NCI-H2107 treated with DMSO at 0.1 percent for 48 hours (cell line): ENCODE data around the gene P4HA1.
"Not testable (repeated sequence)": the region's sequence is repeated elsewhere in the genome, so short reads cannot be mapped to it uniquely, and the experiment has no call there.

Experiments used
- DNase-seq: peaks from one replicate; lab custom pipeline; 2025; ENCODE audit not compliant: unreplicated experiment; lab: John Stamatoyannopoulos, UW

The P4HA1 gene

DNA sequence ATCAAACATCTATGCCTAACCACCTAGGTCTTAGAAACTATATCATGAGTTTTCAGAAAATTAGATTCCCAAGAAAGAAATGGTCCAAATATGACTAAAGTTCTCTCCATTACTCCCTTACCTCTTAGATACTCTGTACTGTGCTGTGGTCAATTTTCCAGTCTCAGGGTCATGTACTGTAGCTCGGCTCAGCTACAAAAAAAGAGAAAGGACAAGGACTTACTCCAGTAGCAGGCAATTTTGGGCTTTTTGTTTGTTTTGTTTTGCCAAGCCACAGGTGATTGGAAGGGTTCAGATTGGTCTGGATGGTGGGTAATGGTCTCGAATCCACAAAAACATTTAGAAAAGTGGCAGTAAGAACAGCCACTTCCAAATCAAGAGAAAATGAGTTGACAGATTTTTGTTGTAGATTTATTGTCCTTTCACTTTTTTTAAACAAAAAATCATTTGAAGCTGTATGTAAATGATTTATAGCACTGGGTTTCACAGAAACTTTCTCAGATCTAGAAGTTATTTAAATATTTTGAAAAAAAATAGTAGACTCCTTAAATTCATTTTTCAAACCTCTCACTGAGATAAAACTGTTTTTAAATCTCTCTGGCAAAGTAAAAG lies 52.8 kb downstream of the P4HA1 start:
- DNase-seq = no peak

DNA sequence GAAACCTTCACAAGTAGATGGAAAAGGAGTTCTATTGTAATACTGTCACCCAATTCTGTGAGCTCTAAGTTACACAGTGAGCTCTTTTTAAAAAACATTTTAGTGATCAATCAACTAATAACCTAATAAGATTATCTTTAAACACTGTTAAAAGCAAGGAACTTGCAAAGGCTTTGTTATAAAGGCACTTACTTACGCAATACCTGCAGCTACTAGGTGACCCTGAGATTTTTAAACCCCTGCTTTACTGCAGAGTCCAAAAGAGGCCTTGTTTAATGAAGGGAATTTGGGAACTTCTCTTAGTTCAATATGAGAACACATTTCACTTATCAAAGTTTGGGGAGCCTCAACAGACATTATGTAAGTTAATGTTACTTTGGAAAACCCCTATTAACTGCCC lies 53.3 kb downstream of the P4HA1 start:
- no peak for DNase-seq

DNA sequence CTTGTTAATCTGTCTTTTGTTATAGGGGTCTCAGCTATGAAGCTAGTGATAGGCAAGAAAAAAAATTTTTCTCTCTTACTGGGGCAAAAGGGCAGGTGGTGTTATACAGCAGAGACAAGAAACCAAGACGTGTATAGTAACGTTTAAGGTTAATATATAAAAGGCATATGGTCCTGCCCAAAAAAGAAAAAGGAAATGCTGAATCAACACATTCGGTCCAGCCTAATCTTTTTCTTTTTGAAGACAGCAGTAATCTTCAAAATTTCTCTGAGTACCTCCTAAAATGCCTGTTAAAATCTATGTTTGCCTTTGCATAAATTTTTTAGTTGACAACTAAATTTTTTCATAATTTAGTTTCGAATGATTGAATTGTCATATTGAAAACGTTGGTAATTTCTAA lies 54.5 kb downstream of the P4HA1 start:
- DNase-seq = no peak

- no peak for DNase-seq
These were observed 57.0 kb downstream of the P4HA1 start for GRCh38 chr10:73039635-73040034.

DNA sequence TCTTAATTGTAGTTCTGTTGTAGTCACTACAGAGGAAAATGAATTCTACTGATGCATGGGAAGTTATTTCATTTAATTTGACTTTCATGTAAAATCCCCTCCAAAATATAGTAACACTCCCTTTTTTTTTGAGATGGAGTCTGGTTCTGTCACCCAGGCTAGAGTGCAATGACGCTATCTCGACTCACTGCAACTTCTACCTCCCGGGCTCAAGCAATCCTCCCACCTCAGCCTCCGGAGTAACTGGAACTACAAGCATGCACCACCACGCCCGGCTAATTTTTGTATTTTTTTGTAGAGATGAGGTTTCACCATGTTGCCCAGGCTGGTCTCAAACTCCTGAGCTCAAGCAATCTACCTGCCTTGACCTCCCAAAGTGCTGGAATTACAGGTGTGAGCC lies 60.4 kb downstream of the P4HA1 start:
- not testable (repeated sequence) for DNase-seq

- no peak for DNase-seq
These were observed 64.1 kb downstream of the P4HA1 start for GRCh38 chr10:73032536-73032935.

- not testable (repeated sequence) for DNase-seq
These were observed 70.0 kb downstream of the P4HA1 start for GRCh38 chr10:73026623-73027022.

DNA sequence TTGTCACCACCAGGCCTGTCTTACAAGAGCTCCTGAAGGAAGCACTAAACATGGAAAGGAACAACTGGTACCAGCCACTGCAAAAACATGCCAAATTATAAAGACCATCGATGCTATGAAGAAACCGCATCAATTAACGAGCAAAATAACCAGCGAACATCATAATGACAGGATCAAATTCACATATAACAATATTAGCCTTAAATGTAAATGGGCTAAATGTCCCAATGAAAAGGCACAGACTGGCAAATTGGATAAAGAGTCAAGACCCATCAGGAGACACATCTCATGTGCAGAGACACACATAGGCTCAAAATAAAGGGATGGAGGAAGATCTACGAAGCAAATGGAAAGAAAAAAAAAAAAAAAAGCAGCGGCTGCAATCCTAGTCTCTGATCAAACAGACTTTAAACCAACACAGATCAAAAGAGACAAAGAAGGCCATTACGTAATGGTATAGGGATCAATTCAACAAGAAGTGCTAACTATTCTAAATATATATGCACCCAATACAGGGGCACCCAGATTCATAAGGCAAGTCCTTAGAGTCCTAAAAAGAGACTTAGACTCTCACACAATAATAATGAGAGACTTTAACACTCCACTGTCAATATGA lies 73.1 kb downstream of the P4HA1 start:
- DNase-seq = not testable (repeated sequence)

DNA sequence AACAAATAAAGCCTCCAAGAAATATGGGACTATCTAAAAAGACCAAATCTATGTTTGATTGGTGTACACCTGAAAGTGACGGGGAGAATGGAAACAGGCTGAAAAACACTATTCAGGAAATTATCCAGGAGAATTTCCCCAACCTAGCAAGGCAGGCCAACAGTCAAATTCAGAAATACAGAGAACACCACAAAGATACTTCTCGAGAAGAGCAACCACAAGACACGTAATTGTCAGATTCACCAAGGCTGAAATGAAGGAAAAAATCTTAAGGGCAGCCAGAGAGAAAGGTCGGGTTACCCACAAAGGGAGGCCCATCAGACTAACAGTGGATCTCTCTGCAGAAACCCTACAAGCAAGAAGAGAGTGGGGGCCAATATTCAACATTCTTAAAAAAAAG lies 73.7 kb downstream of the P4HA1 start:
- not testable (repeated sequence) for DNase-seq

GRCh38 chr10:73021538-73022164 lies 75.0 kb downstream of the P4HA1 start:
- DNase-seq = not testable (repeated sequence)

GRCh38 chr10:73021050-73021449 lies 75.6 kb downstream of the P4HA1 start:
- DNase-seq = no peak

GRCh38 chr10:73019100-73019499 lies 77.6 kb downstream of the P4HA1 start:
- no peak for DNase-seq

DNA sequence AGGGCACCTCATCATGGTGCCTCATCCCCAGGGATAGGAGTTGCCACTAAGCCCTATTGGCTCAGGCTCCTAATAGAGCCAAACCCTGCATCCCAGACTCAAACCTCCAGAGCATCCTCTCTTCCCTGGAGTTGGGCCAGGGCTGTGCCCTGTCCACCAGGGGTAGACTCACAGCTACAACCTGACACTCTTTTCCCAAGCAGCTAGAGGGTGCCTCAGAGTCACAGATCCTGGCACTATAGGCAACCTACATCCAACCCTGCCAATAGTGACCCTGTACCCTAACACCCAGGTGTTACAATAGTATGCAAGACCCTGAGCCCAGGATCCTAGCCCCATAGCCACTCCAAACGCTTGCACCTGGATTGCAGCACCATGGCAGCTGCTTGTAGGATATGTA lies 78.0 kb downstream of the P4HA1 start:
- no peak for DNase-seq

DNA sequence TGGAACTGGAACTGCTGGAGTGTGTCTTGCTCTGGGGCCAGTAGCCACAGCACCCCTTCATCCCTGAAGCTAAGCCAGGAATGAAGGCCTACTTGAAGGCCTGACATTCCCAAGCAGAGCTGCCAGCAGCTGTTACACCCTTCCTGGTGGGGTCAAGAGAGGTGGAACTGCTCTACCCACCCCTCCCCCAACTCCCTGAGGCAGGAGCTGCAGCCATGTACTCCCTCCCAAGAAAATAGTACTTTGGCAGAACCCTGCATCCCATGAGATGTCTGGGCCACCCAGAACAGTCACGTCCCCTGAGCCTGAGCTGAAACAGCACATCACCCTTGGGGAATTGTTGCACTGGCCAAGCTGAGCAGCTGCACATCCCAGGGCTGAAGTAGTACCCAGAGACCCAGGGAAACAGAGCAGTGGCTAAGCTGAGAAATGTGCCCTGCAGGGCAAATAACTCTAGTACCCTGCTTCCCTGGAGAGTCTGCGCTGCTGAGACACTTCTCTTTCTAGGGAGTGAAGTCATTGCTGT lies 78.6 kb downstream of the P4HA1 start:
- no peak for DNase-seq

DNA sequence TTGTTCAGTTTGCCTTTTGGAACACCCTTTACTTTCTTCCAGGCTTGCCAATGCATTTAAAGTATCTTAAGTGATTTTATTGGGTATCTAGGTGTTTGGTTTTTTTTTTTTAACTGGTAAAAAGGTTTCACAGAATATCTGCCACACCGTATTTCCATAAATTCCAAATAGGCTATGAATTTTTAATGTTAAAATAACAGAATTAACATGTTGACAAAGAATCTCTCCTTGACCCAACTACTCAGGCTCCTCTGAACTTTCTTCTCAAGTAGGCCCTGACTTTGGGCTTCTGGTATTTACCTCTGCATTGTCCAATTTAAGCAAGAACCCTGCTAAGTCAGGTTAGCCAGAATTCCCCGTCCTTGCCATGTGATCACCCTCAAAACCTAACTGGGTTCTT lies 80.9 kb downstream of the P4HA1 start:
- no peak for DNase-seq

DNA sequence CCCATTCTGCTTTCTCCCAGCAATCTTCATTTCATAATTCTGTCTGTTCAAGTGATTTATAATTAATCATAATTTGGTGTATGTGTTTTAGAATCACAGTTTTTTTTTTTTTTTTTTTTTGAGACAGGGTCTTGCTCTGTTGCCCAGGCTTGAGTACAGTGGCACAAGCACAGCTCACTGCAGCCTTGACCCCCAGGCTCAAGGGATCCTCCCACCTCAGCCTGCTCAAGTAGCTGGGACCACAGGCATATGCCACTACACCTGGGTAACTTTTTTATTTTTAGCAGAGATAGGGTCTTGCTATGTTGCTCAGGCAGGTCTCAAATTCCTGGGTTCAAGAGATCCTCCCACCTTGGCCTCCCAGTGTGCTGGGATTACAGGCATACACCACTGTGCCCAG lies 92.8 kb downstream of the P4HA1 start:
- no peak for DNase-seq

GRCh38 chr10:73000973-73001372 lies 95.7 kb downstream of the P4HA1 start:
- no peak for DNase-seq

DNA sequence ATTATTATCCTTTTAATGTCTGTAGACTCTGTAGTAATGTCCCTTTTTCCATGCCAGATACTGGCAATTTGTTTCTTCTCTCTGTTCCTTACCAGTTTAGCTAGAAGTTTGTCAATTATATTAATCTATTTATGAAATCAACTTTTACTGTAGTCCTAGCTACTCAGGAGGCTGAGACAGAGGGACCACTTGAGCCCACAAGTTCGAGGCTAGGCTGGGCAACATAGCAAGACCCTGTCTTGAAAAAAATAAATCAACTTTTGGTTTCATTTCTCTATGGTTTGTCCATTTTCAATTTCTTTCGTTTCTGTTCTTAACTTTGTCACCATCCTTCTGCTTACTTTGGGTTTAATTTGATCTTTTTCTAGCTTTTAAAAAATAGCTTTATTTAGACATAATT lies 99.6 kb downstream of the P4HA1 start:
- no peak for DNase-seq

- not testable (repeated sequence) for DNase-seq
These were observed 101.2 kb downstream of the P4HA1 start for GRCh38 chr10:72995459-72995858.

- not testable (repeated sequence) for DNase-seq
These were observed 106.9 kb downstream of the P4HA1 start for GRCh38 chr10:72989771-72990170.

DNA sequence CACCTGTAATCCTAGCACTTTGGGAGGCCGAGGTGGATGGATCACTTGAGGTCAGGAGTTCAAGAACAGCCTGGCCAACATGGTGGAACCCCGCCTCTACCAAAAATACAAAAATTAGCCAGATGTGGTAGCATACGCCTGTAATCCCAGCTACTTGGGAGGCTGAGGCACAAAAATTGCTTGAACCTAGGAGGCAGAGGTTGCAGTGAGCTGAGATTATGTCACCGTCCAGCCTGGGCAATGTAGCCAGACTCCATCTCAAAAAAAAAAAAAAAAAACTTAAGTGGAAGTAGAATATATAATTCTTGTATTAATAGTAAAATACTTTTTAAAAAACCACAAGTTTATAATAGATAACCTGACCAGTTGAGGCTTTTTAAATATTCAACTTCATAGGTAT lies 112.0 kb downstream of the P4HA1 start:
- DNase-seq = not testable (repeated sequence)

GRCh38 chr10:72981882-72982529 lies 114.7 kb downstream of the P4HA1 start:
- DNase-seq = no peak
